ENCODE results near the gene DEAF1.

GRCh38 chr11:719214-720016 lies 24.4 kb upstream of the DEAF1 start:
- TF ChIP-seq, protein P1, sequence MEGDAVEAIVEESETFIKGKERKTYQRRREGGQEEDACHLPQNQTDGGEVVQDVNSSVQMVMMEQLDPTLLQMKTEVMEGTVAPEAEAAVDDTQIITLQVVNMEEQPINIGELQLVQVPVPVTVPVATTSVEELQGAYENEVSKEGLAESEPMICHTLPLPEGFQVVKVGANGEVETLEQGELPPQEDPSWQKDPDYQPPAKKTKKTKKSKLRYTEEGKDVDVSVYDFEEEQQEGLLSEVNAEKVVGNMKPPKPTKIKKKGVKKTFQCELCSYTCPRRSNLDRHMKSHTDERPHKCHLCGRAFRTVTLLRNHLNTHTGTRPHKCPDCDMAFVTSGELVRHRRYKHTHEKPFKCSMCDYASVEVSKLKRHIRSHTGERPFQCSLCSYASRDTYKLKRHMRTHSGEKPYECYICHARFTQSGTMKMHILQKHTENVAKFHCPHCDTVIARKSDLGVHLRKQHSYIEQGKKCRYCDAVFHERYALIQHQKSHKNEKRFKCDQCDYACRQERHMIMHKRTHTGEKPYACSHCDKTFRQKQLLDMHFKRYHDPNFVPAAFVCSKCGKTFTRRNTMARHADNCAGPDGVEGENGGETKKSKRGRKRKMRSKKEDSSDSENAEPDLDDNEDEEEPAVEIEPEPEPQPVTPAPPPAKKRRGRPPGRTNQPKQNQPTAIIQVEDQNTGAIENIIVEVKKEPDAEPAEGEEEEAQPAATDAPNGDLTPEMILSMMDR (conservative IDR thresholded peaks at IDR 0.05 in 1 of 2, IDR thresholded peaks at IDR 0.05 in 1 of 2; ENCODE audit: low read depth in 1 of 2, low read length in 2 of 2), result no peak
- TF ChIP-seq EZH2 (IDR thresholded peaks at IDR 0.05; ENCODE audit: low read length, missing control alignments), result no peak

All from fibroblast of lung (primary cell).